ENCODE results near the gene RALGPS1.

RALGPS1 gene

DNA sequence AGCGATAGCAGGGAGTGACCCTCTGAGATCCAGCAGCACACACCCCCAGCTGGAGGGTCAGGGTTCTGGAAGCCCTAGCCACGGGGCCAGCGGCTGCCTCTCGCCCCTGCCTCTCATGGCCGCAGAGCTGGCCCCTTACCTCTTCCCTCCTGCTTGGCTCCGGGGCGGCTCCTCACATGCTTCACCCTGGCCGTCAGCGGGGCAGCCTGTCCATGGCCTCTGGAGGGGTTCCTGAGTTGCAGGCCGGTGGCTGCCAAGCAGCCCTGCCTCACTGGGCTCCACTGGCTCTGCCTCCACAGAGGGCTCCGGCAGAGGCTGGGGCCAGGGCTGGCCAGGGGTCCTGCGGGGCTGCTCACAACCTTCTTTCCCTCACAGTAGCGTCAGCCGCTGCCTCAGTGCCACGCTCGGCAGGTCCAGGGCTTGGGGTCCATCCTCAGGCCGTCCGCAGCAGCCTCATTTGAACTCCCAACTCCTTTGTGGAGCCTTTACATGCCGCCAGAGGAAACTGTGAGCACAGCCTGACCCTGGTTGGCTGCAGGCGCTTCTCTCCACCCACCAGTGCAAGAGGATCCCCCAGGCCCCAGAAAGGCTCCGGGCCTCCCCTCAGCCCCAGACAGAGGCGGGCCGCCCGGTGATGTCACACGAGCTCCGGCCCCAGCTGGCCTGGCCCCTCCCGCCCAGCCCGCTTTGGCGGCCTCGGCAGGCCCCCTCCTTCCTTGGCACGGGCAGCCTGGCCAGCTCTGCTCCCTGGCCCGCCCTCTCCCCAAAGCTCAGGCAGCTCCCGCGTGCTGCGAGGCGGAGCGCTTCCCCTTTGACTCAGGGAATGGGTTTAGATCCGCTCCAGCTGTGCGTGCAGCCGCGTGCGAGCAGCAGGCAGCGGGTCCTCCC lies 207.8 kb downstream of the RALGPS1 start, which contains the start of gene ANGPTL2:
Gene ANGPTL2, minus strand, starts transcription at position 460 of the 888 bp plus-strand sequence. CDS start 13,904 bp downstream, outside the sequence.
- peak; percentile 93 for DNase-seq (ENCODE audit: low spot score)

GRCh38 chr9:127123064-127123890 lies 208.7 kb downstream of the RALGPS1 start:
- DNase-seq (ENCODE audit: low spot score), result no peak

GRCh38 chr9:127124111-127124531 lies 209.5 kb downstream of the RALGPS1 start:
- DNase-seq (ENCODE audit: low spot score), result no peak

GRCh38 chr9:127124792-127125191 lies 210.2 kb downstream of the RALGPS1 start:
- no peak for DNase-seq (ENCODE audit: low spot score)

GRCh38 chr9:127126971-127127370 lies 212.4 kb downstream of the RALGPS1 start:
- no peak for DNase-seq (ENCODE audit: low spot score)

DNA sequence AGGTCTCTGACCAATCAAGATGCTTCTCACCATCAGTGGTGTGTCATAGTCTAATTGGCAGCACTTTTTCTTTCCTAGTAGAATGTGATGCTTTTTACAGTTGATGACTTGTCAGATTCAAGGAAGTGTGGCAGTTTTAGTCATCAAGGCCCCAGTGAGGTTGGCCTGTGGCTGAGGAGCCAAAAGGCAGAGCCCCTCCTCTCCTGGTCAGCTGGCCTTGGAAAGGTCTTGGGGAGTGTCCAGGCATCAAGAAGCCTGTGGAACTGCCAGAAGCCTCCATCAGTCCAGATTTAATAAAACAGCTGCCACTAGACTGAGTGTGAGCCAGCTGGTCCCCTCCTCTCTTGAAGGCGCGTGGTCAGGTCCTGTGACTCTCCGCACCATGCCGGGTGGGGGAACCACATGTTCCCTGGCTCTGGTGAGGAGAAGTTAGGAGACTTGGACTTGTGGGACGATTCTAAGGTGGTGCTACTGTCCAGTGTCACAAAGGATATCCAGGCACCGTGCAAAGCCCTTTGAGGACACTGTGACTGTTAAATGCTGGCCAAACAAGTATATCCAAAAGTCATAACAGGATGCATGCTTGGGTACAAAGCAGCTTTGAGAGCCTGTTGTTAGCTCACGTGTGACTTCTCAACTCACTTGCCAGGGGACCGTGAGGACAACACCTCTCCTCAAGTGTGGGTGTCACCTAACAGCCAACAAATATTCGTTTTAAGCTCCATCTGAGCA lies 213.9 kb downstream of the RALGPS1 start:
- DNase-seq (ENCODE audit: low spot score), result no peak

- no peak for DNase-seq (ENCODE audit: low spot score)
These were observed 214.6 kb downstream of the RALGPS1 start for GRCh38 chr9:127129073-127129717.

GRCh38 chr9:127129718-127130085 lies 215.1 kb downstream of the RALGPS1 start:
- no peak for DNase-seq (ENCODE audit: low spot score)

DNA sequence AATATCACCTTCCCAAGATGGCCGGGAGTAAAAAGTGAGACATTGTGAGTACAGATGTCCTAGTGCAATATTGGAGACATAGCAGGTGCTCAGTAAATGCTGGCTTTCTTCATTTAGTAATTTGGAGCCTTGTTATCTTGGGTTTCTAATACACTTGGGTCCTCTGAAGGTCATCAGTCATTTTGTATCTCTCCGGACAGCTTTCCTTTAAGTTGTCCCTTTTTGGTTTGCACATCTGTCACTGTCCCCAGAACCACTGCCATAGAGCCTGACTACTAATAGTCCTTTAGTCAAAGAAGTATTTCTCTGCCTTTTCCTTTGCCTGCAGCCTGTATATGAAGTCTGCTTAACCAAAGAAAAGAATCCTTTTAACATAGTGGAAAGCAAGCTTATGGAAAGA lies 215.7 kb downstream of the RALGPS1 start:
- no peak for DNase-seq (ENCODE audit: low spot score)

GRCh38 chr9:127130661-127131538 lies 216.3 kb downstream of the RALGPS1 start:
- no peak for DNase-seq (ENCODE audit: low spot score)

- DNase-seq (ENCODE audit: low spot score), result peak; percentile 80
These were observed 217.3 kb downstream of the RALGPS1 start for GRCh38 chr9:127131871-127132270.

DNA sequence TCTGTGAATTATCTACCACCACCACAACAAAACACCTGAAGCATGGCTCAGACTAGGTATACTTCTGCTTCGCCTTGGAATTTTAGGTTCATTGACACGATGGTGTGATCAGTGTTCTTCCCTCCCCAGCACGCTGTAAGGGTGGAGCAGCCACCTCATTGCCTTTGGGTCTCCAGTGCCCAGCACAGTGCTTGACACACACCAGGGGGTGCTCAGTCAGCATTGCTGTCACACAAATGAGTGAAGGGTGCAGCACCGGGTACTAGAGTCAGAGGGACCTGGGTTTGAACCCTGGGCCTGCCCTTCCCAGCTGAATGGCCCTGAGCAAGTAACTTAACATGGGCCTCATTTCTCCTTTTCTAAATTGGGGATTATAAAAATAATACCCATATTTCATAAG lies 217.8 kb downstream of the RALGPS1 start:
- no peak for DNase-seq (ENCODE audit: low spot score)

DNA sequence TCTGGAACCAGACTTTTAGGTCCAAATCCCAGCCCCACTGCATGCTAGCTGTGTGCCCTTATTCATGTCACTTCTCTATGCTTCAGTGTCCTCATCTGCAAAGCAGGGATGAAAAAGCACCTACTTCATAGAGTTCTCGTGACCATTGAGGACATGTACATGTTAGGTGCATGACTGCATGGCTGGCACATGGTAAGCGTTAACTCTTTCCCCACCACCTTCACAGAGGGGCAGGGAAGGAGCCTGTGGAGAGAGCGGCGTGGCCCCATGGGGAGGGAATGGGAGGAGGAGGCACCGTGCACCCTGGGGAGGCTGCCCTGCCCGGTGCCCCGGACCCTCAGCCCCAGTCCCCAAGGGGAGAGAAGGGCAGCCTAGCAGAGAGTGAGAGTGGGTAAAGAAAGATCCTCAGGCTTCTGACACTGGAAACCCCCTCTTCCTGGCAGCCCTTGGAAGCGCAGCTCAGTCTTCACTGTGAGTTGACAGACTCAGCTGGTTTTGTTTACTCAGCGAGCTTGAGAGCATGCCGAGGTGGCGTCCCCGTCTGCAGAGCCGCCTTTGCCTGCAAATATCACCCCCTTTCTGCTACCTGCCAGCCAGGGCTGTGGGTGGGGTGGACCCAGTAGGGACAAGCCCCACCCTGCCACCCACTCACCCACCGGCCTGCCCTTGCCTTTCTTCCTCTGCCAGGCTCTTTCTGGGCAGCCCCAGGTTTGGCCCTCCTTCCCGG lies 218.5 kb downstream of the RALGPS1 start:
- DNase-seq (ENCODE audit: low spot score), result peak; percentile 63

DNA sequence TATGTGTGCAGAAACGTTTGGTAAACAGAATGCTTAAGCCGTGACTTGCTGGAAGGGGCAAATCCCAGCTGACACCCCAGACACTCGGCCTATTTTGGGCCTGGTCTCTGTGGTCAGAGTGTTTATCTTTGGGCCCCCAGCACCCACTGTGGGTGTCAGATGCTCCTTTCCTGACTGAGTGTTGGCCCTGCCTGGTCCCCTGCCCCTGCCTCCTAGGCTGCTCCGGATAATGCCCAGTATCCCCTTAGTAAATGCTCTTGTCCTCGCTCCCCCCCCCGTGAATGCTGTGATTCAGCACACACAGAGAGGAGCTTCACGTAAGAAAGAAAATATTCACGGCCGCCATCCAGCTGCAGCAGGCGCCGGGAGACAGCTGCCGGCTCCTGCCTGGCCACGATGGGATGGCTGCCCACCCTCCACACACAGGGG lies 219.2 kb downstream of the RALGPS1 start:
- DNase-seq (ENCODE audit: low spot score), result peak; percentile 86

DNA sequence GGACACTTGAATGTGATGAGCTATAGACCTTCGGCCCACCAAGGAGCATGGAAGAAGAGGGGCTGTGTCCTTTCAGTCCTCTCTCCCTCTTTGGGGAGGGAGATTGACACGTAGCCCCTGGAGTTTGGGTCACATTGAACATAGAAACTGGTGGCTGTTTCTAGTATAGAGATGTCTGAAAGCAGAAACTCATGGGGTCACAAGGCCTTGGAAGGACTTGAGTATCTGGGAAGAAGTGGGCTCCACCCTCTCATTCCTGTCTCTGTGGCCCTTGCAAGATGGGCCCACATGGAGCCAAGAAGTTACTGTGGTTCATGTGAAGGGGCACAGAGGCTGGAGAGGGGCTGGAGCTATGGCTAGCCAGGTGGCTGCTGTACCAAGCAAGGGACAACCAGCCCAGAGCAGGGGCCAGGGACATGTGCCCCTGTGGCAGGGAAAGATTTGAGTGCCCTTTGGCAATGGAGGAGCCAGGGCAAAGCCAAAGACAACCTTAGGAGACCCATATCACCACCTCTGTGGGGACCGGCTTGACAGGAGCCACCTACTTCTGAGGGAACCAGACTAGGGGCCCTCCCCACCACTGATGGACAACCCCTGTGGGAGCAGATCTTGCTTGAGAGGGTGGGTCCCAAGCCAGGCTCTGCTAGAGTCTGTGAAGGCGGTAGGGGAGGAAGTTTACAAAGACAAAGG lies 220.6 kb downstream of the RALGPS1 start:
- DNase-seq (ENCODE audit: low spot score), result no peak

- no peak for DNase-seq (ENCODE audit: low spot score)
These were observed 221.7 kb downstream of the RALGPS1 start for GRCh38 chr9:127136081-127136879.

- no peak for DNase-seq (ENCODE audit: low spot score)
These were observed 222.5 kb downstream of the RALGPS1 start for GRCh38 chr9:127136880-127137639.
